Endothelial cell of umbilical vein (primary cell): ENCODE data around the gene PKN1. TPM values are rescaled to one million over a fixed set of nuclear protein-coding genes. Genes with fewer than 3 reads are reported as not detected.
A peak's percentile ranks its signal among the peaks of the same experiment; 100 is the strongest.

Experiments
- BruUV-seq: library from RNA; stranded (reverse); fragments of 400-500 nt; replicated peaks from 2 replicates; lab custom pipeline; 2021; lab: Mats Ljungman, UMichigan
- CTCF ChIA-PET: fragments of 300-600, 350-600 bp; sonication (Branson Sonifier 250); formaldehyde crosslinking; loops from one replicate; lab custom pipeline; 2021; ENCODE audit warnings: antibody characterized with exemption, inconsistent platforms; lab: Charles Lee
- POLR2A ChIA-PET: fragments of 300-600, 350-600 bp; sonication (Branson Sonifier 250); formaldehyde crosslinking; loops from one replicate; lab custom pipeline; 2021; ENCODE audit warnings: antibody characterized with exemption, inconsistent platforms; lab: Charles Lee
- DNase-seq: peaks from one replicate; pipeline ENCODE4 v3.0.0-alpha.2; 2011; ENCODE audit warnings: low read depth, low spot score
- FAIRE-seq: peaks from 2 replicates; lab custom pipeline; 2011; peaks lifted over from hg19 to GRCh38; lab: Jason Lieb, UNC
- H2AFZ ChIP-seq: 2 replicates; pipeline ENCODE4 v1.6.0; 2012; ENCODE audit warnings: low read depth, low read length, control low read depth, inconsistent platforms
- H3K27ac ChIP-seq: 2 replicates; pipeline ENCODE4 v1.5.1; 2011; ENCODE audit warnings: low read depth, mild to moderate bottlenecking, control low read depth, low read length, moderate library complexity; ENCODE audit not compliant: insufficient read depth
- H3K27me3 ChIP-seq, 2 experiments: 2 replicates each; pipeline versions ENCODE4 v1.6.0 to v1.6.1; 2011; ENCODE audit warnings: low read length in 2 of 2, mixed read lengths in 1 of 2; ENCODE audit not compliant: control insufficient read depth in 2 of 2, insufficient read depth in 2 of 2
- H3K36me3 ChIP-seq, 2 experiments: 2 replicates in 1 of 2; 3 replicates in 1 of 2; pipeline ENCODE4 v1.5.1; 2011; ENCODE audit warnings: low read length in 2 of 2, mild to moderate bottlenecking in 1 of 2, moderate library complexity in 1 of 2; ENCODE audit not compliant: control insufficient read depth in 2 of 2, insufficient read depth in 2 of 2; ENCODE audit errors: extremely low read depth in 1 of 2
- H3K4me1 ChIP-seq: 3 replicates; pipeline ENCODE4 v1.5.1; 2011; ENCODE audit warnings: mild to moderate bottlenecking, low read length; ENCODE audit not compliant: control insufficient read depth, insufficient read depth; ENCODE audit errors: extremely low read depth
- H3K4me2 ChIP-seq: 2 replicates; pipeline ENCODE4 v1.6.1; 2011; ENCODE audit warnings: low read length, control low read depth, mixed read lengths; ENCODE audit not compliant: insufficient read depth
- H3K4me3 ChIP-seq, 3 experiments: fragments of 200-600 bp in 1 of 3; sonication (generic), shearing (Covaris generic) in 1 of 3; replicated peaks in 1 of 3; 2 replicates each; pipeline ENCODE4 v1.5.1; 2011 to 2016; ENCODE audit warnings: control low read depth in 3 of 3, low read length in 3 of 3, mild to moderate bottlenecking in 2 of 3, inconsistent platforms in 1 of 3, low read depth in 1 of 3, moderate library complexity in 1 of 3; ENCODE audit not compliant: insufficient read depth in 1 of 3
- H3K79me2 ChIP-seq: 2 replicates; pipeline ENCODE4 v1.6.0; 2012; ENCODE audit warnings: low read length, inconsistent platforms; ENCODE audit not compliant: control insufficient read depth, insufficient read depth
- H3K9ac ChIP-seq: replicated peaks from 2 replicates; pipeline ENCODE3; 2011; ENCODE audit warnings: low read length, control low read depth; ENCODE audit not compliant: insufficient read depth; ENCODE audit errors: extremely low read depth
- H3K9me1 ChIP-seq: replicated peaks from 3 replicates; pipeline ENCODE4 v1.6.0; 2011; ENCODE audit warnings: mild to moderate bottlenecking, low read length; ENCODE audit not compliant: control insufficient read depth, insufficient read depth; ENCODE audit errors: extremely low read depth
- H3K9me3 ChIP-seq: replicated peaks from 2 replicates; pipeline ENCODE4 v1.5.1; 2012; ENCODE audit warnings: low read length, inconsistent platforms; ENCODE audit not compliant: control insufficient read depth, insufficient read depth
- H4K20me1 ChIP-seq: replicated peaks from 2 replicates; pipeline ENCODE3; 2011; ENCODE audit warnings: mild to moderate bottlenecking, low read length; ENCODE audit not compliant: control insufficient read depth, insufficient read depth; ENCODE audit errors: extremely low read depth
- EZH2 ChIP-seq: IDR thresholded peaks from 2 replicates; pipeline ENCODE4 v1.6.1; 2012; ENCODE audit warnings: borderline replicate concordance, low read depth, mild to moderate bottlenecking, moderate library complexity, low read length, inconsistent platforms; ENCODE audit not compliant: severe bottlenecking
- FOS ChIP-seq: IDR thresholded peaks from 2 replicates; pipeline ENCODE4 v1.6.1; 2011; ENCODE audit warnings: mild to moderate bottlenecking, low read length, moderate library complexity, borderline replicate concordance; ENCODE audit not compliant: insufficient read depth
- GATA2 ChIP-seq: IDR thresholded peaks from 2 replicates; pipeline ENCODE4 v1.7.0; 2011; ENCODE audit warnings: low read depth, mild to moderate bottlenecking, moderate library complexity, mixed read lengths, low read length; ENCODE audit not compliant: insufficient read length, insufficient read depth
- JUN ChIP-seq: IDR thresholded peaks from 2 replicates; pipeline ENCODE4 v1.6.1; 2011; ENCODE audit warnings: borderline replicate concordance, low read depth; ENCODE audit not compliant: insufficient read length, insufficient read depth
- MYC ChIP-seq: IDR thresholded peaks from one replicate; pipeline ENCODE4 v1.6.1; 2011; ENCODE audit warnings: mild to moderate bottlenecking, low read depth, low read length
- POLR2A ChIP-seq: IDR thresholded peaks from 2 replicates; pipeline ENCODE4 v1.6.1; 2012; ENCODE audit warnings: low read depth, mild to moderate bottlenecking, control low read depth, low read length
- POLR2AphosphoS5 ChIP-seq: IDR thresholded peaks from 2 replicates; pipeline ENCODE4 v1.6.1; 2012; ENCODE audit warnings: low read depth, mild to moderate bottlenecking, control low read depth, low read length, moderate library complexity; ENCODE audit not compliant: insufficient read depth
- dilution Hi-C: fragments of 300-500 bp; cut with MboI; formaldehyde crosslinking; loops from one replicate; pipeline ENCODE4 v1.15.0; 2019; ENCODE audit warnings: low sequenced_read_pairs; ENCODE audit not compliant: extremely low pct_ligation_motif_present
- intact Hi-C: fragments of 100-400 bp; cut with micrococcal nuclease; formaldehyde crosslinking; loops from one replicate; pipeline ENCODE4 v1.10.0; 2022
- polyA plus RNA-seq, 4 experiments: library from polyadenylated mRNA; depleted of rRNA in 3 of 4; stranded (reverse) in 3 of 4; unstranded in 1 of 4; fragments of >200 nt; gene quantifications; 2 replicates each; pipeline versions ENCODE4 v1.2.1 to v1.2.3, GENCODE V29; 2011 to 2012; ENCODE audit warnings: missing spikeins in 1 of 4
- total RNA-seq: library from RNA; stranded (reverse); gene quantifications from 2 replicates; pipeline ENCODE4 v1.2.3, GENCODE V29; 2021
- TF ChIP-seq, protein P1 (sequence below), 2 donors: IDR thresholded peaks; 1 replicate in 1 of 2; 2 replicates in 1 of 2; pipeline ENCODE4 v1.5.1; 2011; ENCODE audit warnings: low read length in 2 of 2, mild to moderate bottlenecking in 2 of 2, moderate library complexity in 2 of 2, control low read depth in 1 of 2, inconsistent platforms in 1 of 2, low read depth in 1 of 2; ENCODE audit not compliant: insufficient read depth in 1 of 2; ENCODE audit errors: extremely low read depth in 1 of 2
- TF ChIP-seq, protein P2 (sequence below): IDR thresholded peaks from 2 replicates; pipeline ENCODE4 v1.6.1; 2011; ENCODE audit not compliant: insufficient read depth, insufficient read length

Gene PKN1
- total and polyA plus RNA-seq, 2 donors (not counting 3 experiments of a cell fraction or from before 2014, with no cell fraction given): 148 to 302 TPM

DNA sequence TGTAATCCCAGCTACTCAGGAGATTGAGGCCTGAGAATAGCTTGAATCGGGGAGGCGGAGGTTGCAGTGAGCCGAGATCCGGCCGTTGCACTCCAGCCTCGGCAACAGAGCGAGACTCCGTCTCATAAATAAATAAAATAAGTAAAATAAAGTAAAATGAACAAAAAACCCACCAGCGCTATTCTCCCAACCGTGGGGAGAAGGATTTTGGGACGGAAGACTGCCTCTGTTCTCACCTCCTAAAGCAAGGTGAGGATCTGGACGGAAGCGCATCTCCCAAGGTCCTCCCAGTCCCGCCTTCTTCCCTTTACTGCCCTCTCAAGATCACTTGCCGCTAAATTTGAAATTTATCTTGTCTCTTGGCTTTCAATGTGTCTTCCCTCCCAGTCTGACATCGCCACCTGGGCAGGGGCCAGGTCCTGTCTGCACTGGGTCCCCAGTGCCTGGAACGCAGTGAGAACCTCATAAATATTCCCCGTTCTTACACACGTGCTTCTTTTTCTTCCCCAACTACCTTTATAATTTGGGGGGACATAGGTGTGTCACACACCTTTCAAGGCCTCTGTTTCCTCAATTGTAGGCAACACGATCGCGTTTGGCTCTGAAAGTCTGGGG lies 86.2 kb downstream of the PKN1 start:
- Histone ChIP-seq H3K9me1 (no peaks in the 10 kb centered on the region), H4K20me1 (no peaks in the 10 kb centered on the region), H3K4me3 (no peak overlapping the region), H3K36me3 (peaks cover 12 to 13% of the 10 kb centered on the region in 2 experiments), H3K27me3 (no peaks in the 10 kb centered on the region), H3K9me3 (no peaks in the 10 kb centered on the region), H3K79me2 (peaks cover 33% of the 10 kb centered on the region), H2AFZ (no peak overlapping the region), H3K27ac (peak overlapping the region; percentile 81), H3K4me2 (no peak overlapping the region), H3K9ac (peak overlapping the region; percentile 25), H3K4me1 (peaks cover 55% of the 10 kb centered on the region)
- TF ChIP-seq EZH2: no peak
- TF ChIP-seq JUN: no peak
- TF ChIP-seq MYC: no peak
- no peak for TF ChIP-seq POLR2AphosphoS5
- TF ChIP-seq, protein P1, sequence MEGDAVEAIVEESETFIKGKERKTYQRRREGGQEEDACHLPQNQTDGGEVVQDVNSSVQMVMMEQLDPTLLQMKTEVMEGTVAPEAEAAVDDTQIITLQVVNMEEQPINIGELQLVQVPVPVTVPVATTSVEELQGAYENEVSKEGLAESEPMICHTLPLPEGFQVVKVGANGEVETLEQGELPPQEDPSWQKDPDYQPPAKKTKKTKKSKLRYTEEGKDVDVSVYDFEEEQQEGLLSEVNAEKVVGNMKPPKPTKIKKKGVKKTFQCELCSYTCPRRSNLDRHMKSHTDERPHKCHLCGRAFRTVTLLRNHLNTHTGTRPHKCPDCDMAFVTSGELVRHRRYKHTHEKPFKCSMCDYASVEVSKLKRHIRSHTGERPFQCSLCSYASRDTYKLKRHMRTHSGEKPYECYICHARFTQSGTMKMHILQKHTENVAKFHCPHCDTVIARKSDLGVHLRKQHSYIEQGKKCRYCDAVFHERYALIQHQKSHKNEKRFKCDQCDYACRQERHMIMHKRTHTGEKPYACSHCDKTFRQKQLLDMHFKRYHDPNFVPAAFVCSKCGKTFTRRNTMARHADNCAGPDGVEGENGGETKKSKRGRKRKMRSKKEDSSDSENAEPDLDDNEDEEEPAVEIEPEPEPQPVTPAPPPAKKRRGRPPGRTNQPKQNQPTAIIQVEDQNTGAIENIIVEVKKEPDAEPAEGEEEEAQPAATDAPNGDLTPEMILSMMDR (IDR thresholded peaks at IDR 0.05; ENCODE audit: extremely low read depth in 1 of 2, insufficient read depth in 1 of 2, low read depth in 1 of 2, low read length in 2 of 2): no peak
- TF ChIP-seq POLR2A: no peak
- TF ChIP-seq GATA2: no peak
- no peak for TF ChIP-seq FOS
- TF ChIP-seq, protein P2, sequence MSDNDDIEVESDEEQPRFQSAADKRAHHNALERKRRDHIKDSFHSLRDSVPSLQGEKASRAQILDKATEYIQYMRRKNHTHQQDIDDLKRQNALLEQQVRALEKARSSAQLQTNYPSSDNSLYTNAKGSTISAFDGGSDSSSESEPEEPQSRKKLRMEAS: no peak
- FAIRE-seq (no peak), DNase-seq (no peak)
- POLR2A ChIA-PET: no interaction called here
- no TSS peak for BruUV-seq
- intact Hi-C loops: no loop called here
- dilution Hi-C loops: no loop called here
- CTCF ChIA-PET: interaction anchor here (0.9 to 1.5 kb wide), 2 partner anchors 16 to 23 kb away, joined by 3 to 4 read pairs; partner anchors contain the start of gene GIPC1
